ENCODE data around the gene DOC2B.
"Not testable (repeated sequence)": the region's sequence is repeated elsewhere in the genome, so short reads cannot be mapped to it uniquely, and the experiment has no call there.

The DOC2B gene

GRCh38 chr17:210402-210801 lies 29.0 kb upstream of the DOC2B start:
- DNase-seq = no peak

- no peak for DNase-seq
Observed at GRCh38 chr17:208429-208828, 27.0 kb upstream of the DOC2B start.

GRCh38 chr17:207775-208174 lies 26.3 kb upstream of the DOC2B start:
- no peak for DNase-seq

- DNase-seq = no peak
Observed at GRCh38 chr17:206941-207560, 25.6 kb upstream of the DOC2B start.

- DNase-seq = not testable (repeated sequence)
Observed at GRCh38 chr17:206484-206883, 25.0 kb upstream of the DOC2B start.

- no peak for DNase-seq
Observed at GRCh38 chr17:205817-206216, 24.4 kb upstream of the DOC2B start.

- DNase-seq = no peak
Observed at GRCh38 chr17:205148-205669, 23.8 kb upstream of the DOC2B start.

- DNase-seq = no peak
Observed at GRCh38 chr17:204427-205147, 23.1 kb upstream of the DOC2B start.

GRCh38 chr17:202501-202951 lies 21.1 kb upstream of the DOC2B start:
- DNase-seq = no peak

GRCh38 chr17:201736-202135 lies 20.3 kb upstream of the DOC2B start:
- DNase-seq = not testable (repeated sequence)

GRCh38 chr17:201257-201656 lies 19.8 kb upstream of the DOC2B start:
- not testable (repeated sequence) for DNase-seq

GRCh38 chr17:200586-200985 lies 19.1 kb upstream of the DOC2B start:
- no peak for DNase-seq

GRCh38 chr17:199806-200545 lies 18.5 kb upstream of the DOC2B start:
- no peak for DNase-seq

GRCh38 chr17:199191-199604 lies 17.7 kb upstream of the DOC2B start:
- DNase-seq = no peak

- DNase-seq = not testable (repeated sequence)
Observed at GRCh38 chr17:198225-198624, 16.8 kb upstream of the DOC2B start.

- no peak for DNase-seq
Observed at GRCh38 chr17:197352-197751, 15.9 kb upstream of the DOC2B start.

GRCh38 chr17:194828-195602 lies 13.6 kb upstream of the DOC2B start:
- DNase-seq = no peak

- DNase-seq = no peak
Observed at GRCh38 chr17:193841-194806, 12.7 kb upstream of the DOC2B start.

GRCh38 chr17:193426-193810 lies 12.0 kb upstream of the DOC2B start:
- no peak for DNase-seq

GRCh38 chr17:192666-193425 lies 11.4 kb upstream of the DOC2B start:
- no peak for DNase-seq

- no peak for DNase-seq
Observed at GRCh38 chr17:189444-189843, 8.0 kb upstream of the DOC2B start.
